ENCODE results near the gene TBC1D3B. TPM values are rescaled to one million over a fixed set of nuclear protein-coding genes. Genes with fewer than 3 reads are reported as not detected.

TBC1D3B gene
- total and polyA plus RNA-seq, 10 of the 15 experiments (the other 5 are each of a cell fraction or from before 2014, with no cell fraction given) = 0.67 to 8.5 (median 1.7) TPM; not detected in 2

DNA sequence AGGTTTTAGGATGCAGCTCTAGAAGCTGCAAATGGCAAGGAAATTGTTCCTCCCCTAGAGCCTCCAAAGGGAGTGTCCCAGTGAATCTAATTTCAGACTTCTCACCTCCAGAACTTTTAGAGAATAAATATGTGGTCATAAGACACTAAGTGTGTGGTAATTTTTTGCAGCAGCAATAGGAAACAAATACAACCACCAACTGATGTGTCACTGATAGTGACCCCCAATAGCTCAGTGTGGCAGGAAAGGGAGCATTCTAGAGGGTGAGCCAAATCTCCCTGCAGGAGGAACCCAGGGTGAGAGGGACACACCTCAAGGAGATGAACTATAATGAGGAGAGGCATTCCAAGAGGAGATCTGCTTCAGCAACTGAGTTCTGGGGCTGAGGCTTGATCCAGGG is 38.5 kb upstream of the TBC1D3B start:
- no peak for DNase-seq (ENCODE audit: low read depth, low spot score)
- peaks cover 6% of the 10 kb centered on the region for H3K4me1 ChIP-seq (ENCODE audit: control insufficient read depth, insufficient read depth, low read length)
- BruUV-seq (replicated peaks) = no TSS peak

DNA sequence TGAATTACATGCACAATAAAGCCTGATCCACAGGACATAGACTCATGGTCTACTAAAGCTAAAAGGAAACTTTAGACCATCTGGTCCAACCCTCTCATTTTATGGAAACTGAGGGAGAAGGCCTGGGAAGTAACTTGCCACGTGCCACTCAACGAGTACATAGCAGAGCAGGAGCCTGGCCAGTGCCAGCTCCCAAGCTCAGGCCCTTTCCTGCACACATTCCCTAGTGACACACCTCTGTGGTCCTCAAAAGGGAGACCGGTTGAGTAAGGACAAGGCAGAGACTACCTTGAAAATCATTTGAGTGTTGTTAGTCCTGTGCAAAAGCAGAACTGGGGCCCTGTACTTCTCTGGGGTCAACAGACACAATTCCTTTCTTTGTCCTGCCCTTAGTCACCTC is 37.3 kb upstream of the TBC1D3B start:
- RAD21 ChIA-PET (ENCODE audit: unreplicated experiment) = no interaction called here
- Histone ChIP-seq H3K4me1 (ENCODE audit: control insufficient read depth, insufficient read depth, low read length) (peaks cover 6% of the 10 kb centered on the region), H3K36me3 (ENCODE audit: control insufficient read depth in 2 of 2, insufficient read depth in 2 of 2, low read length in 1 of 2) (no peaks in the 10 kb centered on the region), H3K79me2 (ENCODE audit: control insufficient read depth, insufficient read depth, low read length) (no peaks in the 10 kb centered on the region), H2AFZ (ENCODE audit: control insufficient read depth, low read depth, low read length) (no peak overlapping the region), H4K20me1 (ENCODE audit: control insufficient read depth, insufficient read depth) (no peaks in the 10 kb centered on the region), H3K27ac (ENCODE audit: control insufficient read depth, insufficient read depth) (no peak overlapping the region), H3K9me3 (replicated peaks; ENCODE audit: control insufficient read depth, insufficient read depth, low read length) (no peaks in the 10 kb centered on the region; the same call in 2 of the 3 replicates), H3K9ac (ENCODE audit: control insufficient read depth, insufficient read depth, low read length) (no peak overlapping the region), H3K4me2 (ENCODE audit: control insufficient read depth, insufficient read depth) (no peak overlapping the region), H3K27me3 (replicated peaks in 1 of 2; ENCODE audit: control insufficient read depth in 2 of 2, insufficient read depth in 2 of 2, low read length in 1 of 2) (no peaks in the 10 kb centered on the region), H3K4me3 (no peak overlapping the region)
- no peak for ATAC-seq
- FAIRE-seq = no peak
- no TSS peak for BruUV-seq (replicated peaks)
- TF ChIP-seq RFX5 (IDR thresholded peaks at IDR 0.05; ENCODE audit: low read depth, low read length) (no peak), ATF7 (IDR thresholded peaks at IDR 0.05; ENCODE audit: low read depth) (no peak)
- CTCF ChIA-PET = no interaction called here
- in situ Hi-C loops (cut with MboI) = no loop called here
- SMC1A ChIA-PET (ENCODE audit: uncharacterized antibody, unreplicated experiment) = interaction anchor here (0.7 to 0.8 kb wide), 2 partner anchors 18 to 80 kb away, joined by 3 read pairs; no protein-coding TSS in a partner anchor
- POLR2A ChIA-PET = no interaction called here
- DNase-seq (ENCODE audit: low read depth, low spot score) = no peak
- WGBS (ENCODE audit: insufficient coverage, insufficient replicate concordance, low lambda C conversion rate, missing lambda C conversion rate) = 33% methylated on average over 3 of the region's 3 CpGs
- intact Hi-C loops (cut with micrococcal nuclease; ENCODE audit: unreplicated experiment) = no loop called here

More for the DNA sequence above, 38.5 kb upstream of the TBC1D3B start:
- H2AFZ ChIP-seq (ENCODE audit: control insufficient read depth, low read depth, low read length) = no peak overlapping the region
- no peak for FAIRE-seq
- TF ChIP-seq CBFB (IDR thresholded peaks at IDR 0.05; ENCODE audit: low read depth) (no peak), LARP7 (IDR thresholded peaks at IDR 0.05) (no peak)
- in situ Hi-C loops (cut with MboI) (no loop called here), intact Hi-C loops (cut with micrococcal nuclease; ENCODE audit: unreplicated experiment) (no loop called here)
- no peaks in the 10 kb centered on the region for H4K20me1 ChIP-seq (ENCODE audit: control insufficient read depth, insufficient read depth)
- no peaks in the 10 kb centered on the region for H3K79me2 ChIP-seq (ENCODE audit: control insufficient read depth, insufficient read depth, low read length)
- no peaks in the 10 kb centered on the region; the same call in 2 of the 3 replicates for H3K9me3 ChIP-seq (replicated peaks; ENCODE audit: control insufficient read depth, insufficient read depth, low read length)
- SMC1A ChIA-PET (ENCODE audit: uncharacterized antibody, unreplicated experiment) = no interaction called here
- CTCF ChIA-PET = no interaction called here
- no peak overlapping the region for H3K27ac ChIP-seq (ENCODE audit: control insufficient read depth, insufficient read depth)
- no peak overlapping the region for H3K4me2 ChIP-seq (ENCODE audit: control insufficient read depth, insufficient read depth)
- POLR2A ChIA-PET = no interaction called here
- RAD21 ChIA-PET (ENCODE audit: unreplicated experiment) = no interaction called here
- no peaks in the 10 kb centered on the region for H3K36me3 ChIP-seq (ENCODE audit: control insufficient read depth in 2 of 2, insufficient read depth in 2 of 2, low read length in 1 of 2)
- H3K4me3 ChIP-seq = no peak overlapping the region
- no peak overlapping the region for H3K9ac ChIP-seq (ENCODE audit: control insufficient read depth, insufficient read depth, low read length)
- no peaks in the 10 kb centered on the region for H3K27me3 ChIP-seq (replicated peaks in 1 of 2; ENCODE audit: control insufficient read depth in 2 of 2, insufficient read depth in 2 of 2, low read length in 1 of 2)
- ATAC-seq = no peak
